CD4-positive, alpha-beta T cell (primary cell): ENCODE results near the gene GALNT18. TPM values are rescaled to one million over a fixed set of nuclear protein-coding genes. Genes with fewer than 3 reads are reported as not detected.

Source experiments
- ATAC-seq: fragments of 200-7000 bp; cut with Tn5 transposase; one replicate; pipeline ENCODE4 v1.10.0; 2022; ENCODE audit warnings: mild to moderate bottlenecking; ENCODE audit not compliant: poor library complexity
- CTCF ChIA-PET: fragments of 350-600 bp; sonication (Branson Sonifier 250); formaldehyde crosslinking; loops from one replicate; lab custom pipeline; 2021; ENCODE audit warnings: antibody characterized with exemption, inconsistent platforms; lab: Charles Lee
- POLR2A ChIA-PET: fragments of 350-600 bp; sonication (Branson Sonifier 250); formaldehyde crosslinking; loops from one replicate; lab custom pipeline; 2021; ENCODE audit warnings: antibody characterized with exemption, inconsistent platforms; lab: Charles Lee
- DNase-seq, 14 experiments: peaks; one replicate each; pipeline ENCODE4 v3.0.0-alpha.2; 2013 to 2020; ENCODE audit warnings: mixed read lengths in 2 of 14
- H3K27ac ChIP-seq, 2 donors: one replicate each; pipeline versions ENCODE4 v1.5.1 to v1.7.0; 2013; ENCODE audit warnings: low read length in 2 of 2, low read depth in 1 of 2, mild to moderate bottlenecking in 1 of 2
- H3K27me3 ChIP-seq, 2 experiments: 1 replicate in 1 of 2; 2 replicates in 1 of 2; pipeline versions ENCODE4 v1.6.1 to v1.7.0; 2013; ENCODE audit warnings: low read length in 2 of 2, control low read depth in 1 of 2, mild to moderate bottlenecking in 1 of 2, moderate library complexity in 1 of 2; ENCODE audit not compliant: insufficient read depth in 2 of 2, control insufficient read depth in 1 of 2
- H3K36me3 ChIP-seq: one replicate; pipeline ENCODE4 v1.6.1; 2013; ENCODE audit warnings: low read length, control low read depth; ENCODE audit not compliant: insufficient read depth
- H3K4me1 ChIP-seq: one replicate; pipeline ENCODE4 v1.6.1; 2013; ENCODE audit warnings: low read length, control low read depth; ENCODE audit not compliant: insufficient read depth
- H3K4me3 ChIP-seq: one replicate; pipeline ENCODE4 v1.5.1; 2013; ENCODE audit warnings: mild to moderate bottlenecking, low read length, moderate library complexity
- H3K9me3 ChIP-seq, 2 experiments: 1 replicate in 1 of 2; 2 replicates in 1 of 2; pipeline versions ENCODE4 v1.6.1 to v1.7.0; 2013; ENCODE audit warnings: low read length in 2 of 2, mild to moderate bottlenecking in 2 of 2, control low read depth in 1 of 2, moderate library complexity in 1 of 2; ENCODE audit not compliant: control insufficient read depth in 1 of 2, insufficient read depth in 1 of 2
- H3K27ac Mint-ChIP-seq: one replicate; pipeline ENCODE4 v1.8.0; 2020; ENCODE audit warnings: mixed read lengths
- H3K27me3 Mint-ChIP-seq: one replicate; pipeline ENCODE4 v1.8.0; 2021; ENCODE audit warnings: mixed read lengths
- H3K36me3 Mint-ChIP-seq: one replicate; pipeline ENCODE4 v1.8.0; 2021; ENCODE audit warnings: low read depth, mixed read lengths
- H3K4me1 Mint-ChIP-seq: one replicate; pipeline ENCODE4 v1.8.0; 2021; ENCODE audit warnings: low read depth, mixed read lengths
- H3K4me3 Mint-ChIP-seq: one replicate; pipeline ENCODE4 v1.8.0; 2020; ENCODE audit warnings: mild to moderate bottlenecking, mixed read lengths
- H3K9me3 Mint-ChIP-seq: one replicate; pipeline ENCODE4 v1.8.0; 2020; ENCODE audit warnings: mixed read lengths
- CTCF ChIP-seq: fragments of 200-600 bp; IDR thresholded peaks from one replicate; pipeline ENCODE4 v1.8.0; 2022; ENCODE audit warnings: antibody characterized with exemption, mild to moderate bottlenecking
- intact Hi-C, 2 experiments: fragments of 100-400 bp; cut with DNase I in 1 of 2; cut with micrococcal nuclease in 1 of 2; formaldehyde crosslinking; loops; one replicate each; pipeline versions ENCODE4 v1.15.1 to v1.9.0; 2023 to 2025; cut with DNase I, micrococcal nuclease
- total RNA-seq, 174 experiments: library from RNA in 2 of 174; stranded (reverse) in 2 of 174; gene quantifications; one replicate each; pipeline ENCODE4 v1.2.3 and lab custom pipeline; 2021 to 2026

Gene GALNT18
- total RNA-seq, 2 experiments from 2014 or later, result 0.08 TPM; not detected in 1

DNA sequence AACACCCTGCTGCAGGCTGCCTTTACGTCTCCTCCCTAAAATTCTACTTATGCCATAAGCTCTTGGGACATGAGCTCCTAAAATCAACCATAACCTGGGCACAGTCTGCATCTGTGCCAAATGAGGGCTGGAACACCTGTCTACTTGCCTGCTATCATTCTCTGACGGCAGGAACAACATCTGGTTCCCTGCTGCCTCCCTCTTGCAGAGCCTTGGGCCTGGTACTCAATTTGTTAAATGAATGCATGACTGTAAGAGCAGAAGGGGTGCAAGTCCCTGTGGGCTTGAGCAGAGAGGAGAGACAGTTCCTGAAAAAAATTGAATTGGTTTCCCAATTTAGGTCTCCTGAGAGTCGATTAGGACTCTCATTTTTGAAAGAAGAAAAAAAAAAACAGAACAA, 202.1 kb downstream of the GALNT18 start:
- Histone ChIP-seq H3K9me3 (no peaks in the 10 kb centered on the region), H3K27me3 (peaks cover 6 to 10% of the 10 kb centered on the region in 2 experiments), H3K4me3 (no peak overlapping the region), H3K4me1 (no peaks in the 10 kb centered on the region), H3K36me3 (no peaks in the 10 kb centered on the region), H3K27ac (no peak overlapping the region)
- Mint-ChIP-seq H3K27me3 (peaks cover 16% of the 10 kb centered on the region), H3K4me1 (no peaks in the 10 kb centered on the region), H3K9me3 (no peaks in the 10 kb centered on the region), H3K36me3 (no peaks in the 10 kb centered on the region), H3K27ac (no peak overlapping the region), H3K4me3 (no peak overlapping the region)
- intact Hi-C loops, result no loop called here
- CTCF ChIA-PET, result no interaction called here
- no peak for TF ChIP-seq CTCF
- POLR2A ChIA-PET, result no interaction called here
- ATAC-seq (no peak), DNase-seq (no peak)

DNA sequence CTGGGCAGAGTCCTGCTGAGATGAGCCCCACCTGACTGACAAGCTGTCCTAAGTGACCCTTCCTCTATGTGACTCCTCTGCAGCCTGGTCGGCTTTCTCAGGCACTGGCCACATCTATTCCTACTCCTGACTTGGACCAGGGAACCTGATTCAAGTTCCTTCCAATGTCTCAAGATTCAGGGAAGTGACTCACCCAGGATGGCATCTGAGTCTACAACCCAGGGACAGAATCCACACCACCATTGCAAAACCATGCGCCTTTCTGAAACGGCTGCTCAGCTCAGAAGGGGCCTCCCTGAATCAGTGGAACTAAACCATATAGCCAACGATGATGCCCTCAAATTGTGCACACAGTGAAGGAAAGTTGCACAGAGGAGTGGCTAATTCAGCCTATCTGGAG, 204.9 kb downstream of the GALNT18 start:
- H3K4me1 ChIP-seq, result no peaks in the 10 kb centered on the region
- Mint-ChIP-seq H3K4me3 (no peak overlapping the region), H3K4me1 (no peaks in the 10 kb centered on the region), H3K36me3 (no peaks in the 10 kb centered on the region), H3K27ac (no peak overlapping the region), H3K27me3 (peaks cover 16% of the 10 kb centered on the region), H3K9me3 (no peaks in the 10 kb centered on the region)
- no peaks in the 10 kb centered on the region for H3K9me3 ChIP-seq
- TF ChIP-seq CTCF, result no peak
- POLR2A ChIA-PET, result no interaction called here
- CTCF ChIA-PET, result no interaction called here
- intact Hi-C loops, result no loop called here
- ATAC-seq, result no peak
- H3K4me3 ChIP-seq, result no peak overlapping the region
- H3K36me3 ChIP-seq, result no peaks in the 10 kb centered on the region
- H3K27ac ChIP-seq, result no peak overlapping the region
- peaks cover 6 to 10% of the 10 kb centered on the region in 2 experiments for H3K27me3 ChIP-seq
- DNase-seq, result peak in 1 of 14 experiments; percentile 4

GRCh38 chr11:11416502-11416901, 205.3 kb downstream of the GALNT18 start:
- Mint-ChIP-seq H3K9me3 (no peaks in the 10 kb centered on the region), H3K4me1 (no peaks in the 10 kb centered on the region), H3K4me3 (no peak overlapping the region), H3K27ac (no peak overlapping the region), H3K36me3 (no peaks in the 10 kb centered on the region), H3K27me3 (peaks cover 16% of the 10 kb centered on the region)
- no peak overlapping the region for H3K4me3 ChIP-seq
- H3K27ac ChIP-seq, result no peak overlapping the region
- ChIA-PET POLR2A (no interaction called here), CTCF (no interaction called here)
- no peaks in the 10 kb centered on the region for H3K9me3 ChIP-seq
- H3K4me1 ChIP-seq, result no peaks in the 10 kb centered on the region
- intact Hi-C loops, result no loop called here
- ATAC-seq (no peak), DNase-seq (peak in 3 of 14 experiments; percentile 17 to 32 (median 20))
- no peaks in the 10 kb centered on the region for H3K36me3 ChIP-seq
- TF ChIP-seq CTCF, result no peak
- peaks cover 6 to 10% of the 10 kb centered on the region in 2 experiments for H3K27me3 ChIP-seq
